Measurements from ENCODE around the gene MTHFD1L.
"Not testable (repeated sequence)": the region's sequence is repeated elsewhere in the genome, so short reads cannot be mapped to it uniquely, and the experiment has no call there.

MTHFD1L gene

DNA sequence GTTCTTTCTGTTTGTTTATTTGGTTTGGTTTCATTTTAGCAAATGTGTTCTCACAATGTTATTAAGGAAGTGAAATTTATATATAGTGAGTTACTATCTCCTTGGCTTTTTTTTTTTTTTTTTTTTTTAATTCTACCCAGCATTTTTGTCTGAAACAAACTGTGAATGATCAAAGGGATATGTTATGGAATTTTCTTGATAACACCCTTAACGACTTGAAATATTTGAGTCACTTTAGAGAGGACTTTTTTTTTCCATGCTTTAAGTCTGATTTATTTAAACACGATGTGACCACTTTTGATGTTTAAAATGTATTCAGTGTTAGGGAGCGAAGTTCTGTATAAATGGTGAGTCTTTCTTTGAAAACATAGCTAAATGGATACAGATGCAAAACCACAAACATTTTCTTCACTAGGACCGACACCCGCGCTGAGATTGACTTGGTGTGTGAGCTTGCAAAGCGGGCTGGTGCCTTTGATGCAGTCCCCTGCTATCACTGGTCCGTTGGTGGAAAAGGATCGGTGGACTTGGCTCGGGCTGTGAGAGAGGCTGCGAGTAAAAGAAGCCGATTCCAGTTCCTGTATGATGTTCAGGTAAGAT is 149.7 kb downstream of the MTHFD1L start:
- DNase-seq (ENCODE audit: low read depth) = no peak

DNA sequence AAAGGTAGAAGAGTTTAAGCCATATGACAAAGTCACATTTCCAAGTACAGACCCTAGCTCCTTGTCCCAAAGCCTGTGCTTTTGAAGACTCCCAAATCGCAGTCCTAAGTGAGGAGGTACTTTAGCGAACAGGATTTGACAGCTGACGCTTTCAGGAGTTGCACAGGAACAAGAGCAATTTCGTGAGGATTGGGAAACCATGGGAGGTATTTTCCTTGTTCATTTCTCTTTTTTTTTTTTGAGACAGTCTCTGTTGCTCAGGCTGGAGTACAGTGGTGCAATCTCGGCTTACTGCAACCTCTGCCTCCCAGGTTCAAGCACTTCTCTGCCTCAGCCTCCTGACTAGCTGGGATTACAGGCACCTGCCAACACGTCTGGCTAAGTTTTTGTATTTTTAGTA is 150.6 kb downstream of the MTHFD1L start:
- DNase-seq (ENCODE audit: low read depth) = no peak

DNA sequence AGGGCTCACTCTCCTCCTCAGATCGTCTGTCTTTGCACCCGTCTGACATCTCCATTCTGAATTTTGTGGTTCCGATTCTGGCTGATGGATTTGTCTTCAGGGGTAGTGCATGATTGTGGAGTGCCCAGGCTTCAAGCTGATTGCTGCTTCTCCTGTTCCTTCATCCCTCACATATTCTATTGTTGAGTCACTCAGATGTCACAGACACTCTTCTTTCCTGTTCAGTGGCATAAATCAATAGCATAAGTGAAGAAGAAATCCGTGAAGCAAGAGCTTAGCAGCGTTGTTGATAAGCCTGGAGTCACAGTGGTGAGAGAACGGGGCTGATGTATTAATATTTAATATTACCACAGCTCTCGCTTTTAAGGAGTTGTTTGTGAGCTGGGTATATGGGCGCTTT is 152.5 kb downstream of the MTHFD1L start:
- no peak for DNase-seq (ENCODE audit: low read depth)

DNA sequence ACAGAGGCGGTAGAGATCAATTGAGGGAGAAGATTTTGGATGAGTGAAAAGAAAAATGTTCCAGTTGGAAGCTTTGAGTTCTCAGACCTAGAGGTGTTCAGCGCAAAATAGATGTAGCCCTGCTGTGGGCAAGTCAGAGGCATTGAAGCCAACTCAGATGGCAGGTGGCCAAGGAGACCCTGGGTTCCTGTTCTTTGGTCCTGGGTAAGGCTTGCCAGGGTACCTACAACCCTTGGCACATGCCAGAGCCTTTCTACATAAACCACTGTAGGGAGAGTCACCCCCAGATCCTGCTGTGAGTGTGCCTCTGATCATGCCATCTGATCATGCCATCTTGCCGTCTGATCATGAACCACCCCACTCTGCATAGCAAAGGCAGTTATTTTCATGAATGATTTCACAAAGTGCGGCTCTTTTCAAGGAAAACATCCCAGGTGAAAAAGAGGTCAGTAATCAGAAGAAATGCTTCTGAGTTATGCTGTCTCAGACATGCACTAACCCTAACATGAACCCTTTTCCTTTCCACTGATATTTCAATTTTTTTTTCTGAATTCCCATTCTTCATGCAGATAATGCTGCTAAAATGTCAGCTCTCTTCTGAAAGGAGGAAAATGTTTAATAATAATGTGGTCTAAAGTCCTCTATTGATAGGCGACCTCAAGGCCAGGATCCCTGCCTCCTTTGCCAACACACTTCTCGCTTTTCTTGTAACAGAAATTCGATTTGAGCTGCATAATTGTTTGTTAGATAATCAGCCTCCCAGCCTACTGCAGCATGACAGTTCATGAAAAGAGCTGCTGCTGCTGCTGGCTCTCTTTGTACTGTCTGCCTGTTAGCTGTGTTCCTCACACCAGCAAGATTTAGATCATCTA is 153.6 kb downstream of the MTHFD1L start:
- DNase-seq (ENCODE audit: low read depth) = no peak

DNA sequence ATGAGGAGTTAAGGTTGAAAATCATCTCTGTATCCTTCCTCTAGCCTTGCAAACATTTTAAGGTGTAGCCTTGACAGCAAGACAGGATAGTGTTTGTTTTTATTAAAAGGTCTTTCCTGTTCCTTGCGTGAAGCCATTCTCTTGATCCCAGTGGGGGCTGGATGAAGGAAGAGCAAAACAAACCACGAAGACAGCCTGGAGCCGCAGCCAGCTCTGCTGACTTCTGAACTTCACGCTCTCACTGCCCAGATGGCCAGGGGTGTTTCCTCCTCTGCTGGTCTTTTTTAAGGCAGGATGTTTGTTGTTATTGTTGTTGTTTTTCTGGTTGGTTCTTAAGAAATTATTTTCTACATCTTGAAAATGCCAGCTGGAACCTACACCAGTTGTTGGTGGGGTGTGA is 156.4 kb downstream of the MTHFD1L start:
- no peak for DNase-seq (ENCODE audit: low read depth)

DNA sequence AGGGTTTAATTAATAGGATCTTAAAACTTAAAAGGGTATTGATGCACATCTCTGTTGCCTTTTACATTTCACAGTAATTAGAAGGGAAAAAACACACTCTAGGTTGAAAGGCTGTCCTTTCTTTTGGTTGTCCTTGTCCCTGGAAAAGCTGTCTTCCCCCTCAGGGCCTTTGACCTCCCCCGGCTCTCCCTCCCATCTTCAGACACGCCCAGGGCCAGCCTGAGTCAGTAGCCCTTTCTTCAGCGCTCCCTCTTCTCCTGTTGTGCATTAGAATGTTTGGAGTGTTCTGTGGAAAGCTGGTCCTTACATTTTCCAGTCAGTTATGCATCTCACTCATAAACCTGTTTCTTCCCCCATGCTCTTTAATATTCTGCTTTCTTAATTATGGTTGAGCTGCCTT is 157.0 kb downstream of the MTHFD1L start:
- no peak for DNase-seq (ENCODE audit: low read depth)

DNA sequence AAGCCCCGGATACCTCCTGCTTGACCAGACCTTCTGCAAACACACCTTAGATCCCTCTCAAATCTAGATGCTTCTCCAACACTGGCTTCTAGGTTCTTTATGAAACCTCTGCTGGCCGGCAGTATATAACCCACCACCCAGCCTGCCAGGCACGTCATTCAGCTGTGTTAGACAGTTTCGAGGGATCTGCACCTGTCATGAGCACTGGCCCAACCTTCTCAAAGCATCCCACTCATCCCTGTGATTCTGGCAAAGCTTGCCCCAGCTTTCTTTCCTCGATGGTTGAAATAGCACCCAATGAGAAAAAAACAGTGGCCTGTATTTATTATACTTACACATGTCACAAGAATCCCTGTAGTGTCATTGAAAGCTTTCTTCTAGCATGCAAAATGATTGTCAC is 157.8 kb downstream of the MTHFD1L start:
- no peak for DNase-seq (ENCODE audit: low read depth)

DNA sequence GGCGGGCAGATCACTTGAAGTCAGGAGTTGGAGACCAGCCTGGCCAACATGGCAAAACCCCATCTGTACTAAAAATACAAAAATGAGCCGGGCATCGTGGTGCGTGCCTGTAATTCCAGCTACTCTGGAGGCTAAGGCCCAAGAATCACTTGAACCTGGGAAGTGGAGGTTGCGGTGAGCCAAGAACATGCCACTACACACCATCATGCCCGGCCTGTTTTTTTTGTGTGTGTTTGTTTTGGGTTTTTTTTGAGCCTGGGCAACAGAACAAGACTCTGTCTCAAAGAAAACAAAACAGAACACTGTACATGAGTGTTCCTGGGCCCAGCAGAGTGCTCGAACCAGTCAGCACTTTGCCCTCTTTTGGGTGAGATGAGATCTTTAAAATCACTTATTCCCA is 159.1 kb downstream of the MTHFD1L start:
- no peak for DNase-seq (ENCODE audit: low read depth)

DNA sequence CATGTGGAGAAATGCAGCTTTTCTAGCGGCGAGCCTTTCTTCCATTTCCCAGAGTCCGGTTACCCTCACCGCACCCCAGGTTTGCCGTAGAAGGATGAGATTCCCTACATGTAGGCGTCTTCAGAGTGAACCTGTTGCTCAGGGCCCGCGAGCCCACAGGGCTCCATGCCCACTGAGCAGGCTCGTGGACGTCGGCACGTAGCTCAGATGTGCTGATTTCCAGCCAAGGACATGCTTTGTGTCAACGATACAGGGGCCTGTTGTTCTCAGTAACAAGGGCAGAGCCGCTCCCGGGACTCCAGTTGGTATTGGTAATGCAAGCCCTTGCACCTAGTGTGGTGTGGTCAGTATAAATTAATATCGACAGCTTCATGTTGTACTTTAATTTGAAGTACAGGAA is 159.6 kb downstream of the MTHFD1L start:
- DNase-seq (ENCODE audit: low read depth) = no peak

DNA sequence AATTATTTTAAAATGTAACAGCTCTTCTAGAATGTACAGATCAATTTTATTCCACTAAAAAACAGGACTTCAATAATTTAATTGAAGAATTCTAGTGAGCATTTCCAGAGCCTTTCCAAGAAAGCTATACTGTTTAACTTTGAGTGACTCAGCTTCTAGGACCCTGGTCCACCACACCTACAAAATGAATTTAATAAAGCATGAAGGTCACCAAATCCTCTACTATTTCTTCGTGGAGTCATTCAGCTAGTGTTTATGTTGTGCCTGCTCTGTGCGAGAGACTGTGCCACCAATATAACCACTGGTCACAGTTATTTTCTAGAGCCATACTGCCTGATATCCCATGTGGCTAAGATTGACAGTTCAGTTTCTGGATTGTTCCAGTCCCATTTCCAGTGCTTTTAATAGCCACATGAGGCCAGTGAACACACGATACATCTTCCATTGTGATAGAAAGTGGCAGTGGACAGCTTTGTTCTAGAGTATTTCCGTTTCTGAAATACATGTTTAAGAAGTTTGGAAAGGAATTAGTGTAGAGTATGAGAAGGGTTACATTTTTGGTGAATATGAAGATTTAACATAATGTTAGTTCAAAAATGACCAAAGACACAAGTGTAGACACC is 160.7 kb downstream of the MTHFD1L start:
- no peak for DNase-seq (ENCODE audit: low read depth)

DNA sequence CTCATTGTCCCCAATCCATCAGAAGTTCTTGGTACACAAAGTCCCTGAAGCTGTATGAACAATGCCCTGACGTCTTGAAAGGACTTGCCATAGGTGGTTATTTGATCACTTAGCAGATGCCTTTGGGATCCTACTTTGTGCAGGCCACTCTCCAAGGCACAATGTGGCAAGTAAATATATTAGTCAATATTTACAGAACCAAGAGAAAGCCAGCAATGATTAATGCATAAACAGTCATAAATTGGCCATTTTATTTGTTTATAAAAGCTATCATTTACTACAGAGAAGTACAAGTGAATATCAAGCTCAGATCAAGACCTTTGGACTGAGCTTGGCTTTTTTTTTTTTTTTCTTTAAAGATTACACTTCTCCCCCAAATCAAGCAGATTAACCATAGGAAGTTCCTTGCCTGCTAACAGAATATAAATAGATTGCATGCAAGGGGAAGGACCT is 161.8 kb downstream of the MTHFD1L start:
- no peak for DNase-seq (ENCODE audit: low read depth)

DNA sequence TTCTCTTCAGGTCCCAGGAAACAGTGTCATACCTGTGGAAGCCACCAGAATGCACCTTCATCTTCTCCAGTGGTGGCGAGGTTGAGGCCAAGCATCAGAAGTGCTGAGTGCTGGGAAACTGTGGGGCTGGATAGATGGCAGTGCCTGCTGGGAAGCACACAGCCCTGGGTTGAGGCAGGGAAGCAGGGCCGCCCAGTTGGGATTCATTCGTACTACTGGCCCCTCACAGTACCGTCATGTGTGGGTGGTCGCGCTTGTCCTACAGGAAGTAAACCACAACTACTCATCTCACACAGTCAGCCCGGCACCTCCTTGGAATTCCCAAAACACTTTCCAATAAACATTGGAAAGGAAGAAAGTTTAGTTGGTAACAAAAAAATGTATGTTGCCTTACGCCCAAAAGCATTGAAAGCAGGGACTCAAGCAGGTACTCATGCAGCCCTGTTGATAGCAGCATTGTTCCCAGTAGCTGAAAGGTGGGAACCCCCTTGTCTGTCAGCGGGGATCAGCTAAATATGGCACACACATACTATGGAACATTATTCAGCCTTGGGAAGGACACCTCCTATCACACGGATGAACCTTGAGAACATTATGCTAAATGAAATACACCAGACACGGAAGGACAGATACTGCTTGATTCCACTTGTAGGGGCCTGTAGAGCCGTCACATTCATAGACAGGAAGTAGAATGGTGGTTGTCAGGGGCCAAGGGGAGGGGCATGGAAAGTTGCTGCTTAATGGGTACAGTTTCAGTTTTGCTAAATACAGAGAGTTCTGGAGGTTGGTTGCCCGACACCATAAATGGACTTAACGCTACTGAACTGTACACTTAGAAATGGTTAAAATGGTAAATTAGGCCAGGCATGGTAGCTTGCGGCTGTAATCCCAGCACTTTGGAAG is 162.7 kb downstream of the MTHFD1L start:
- no peak for DNase-seq (ENCODE audit: low read depth)

DNA sequence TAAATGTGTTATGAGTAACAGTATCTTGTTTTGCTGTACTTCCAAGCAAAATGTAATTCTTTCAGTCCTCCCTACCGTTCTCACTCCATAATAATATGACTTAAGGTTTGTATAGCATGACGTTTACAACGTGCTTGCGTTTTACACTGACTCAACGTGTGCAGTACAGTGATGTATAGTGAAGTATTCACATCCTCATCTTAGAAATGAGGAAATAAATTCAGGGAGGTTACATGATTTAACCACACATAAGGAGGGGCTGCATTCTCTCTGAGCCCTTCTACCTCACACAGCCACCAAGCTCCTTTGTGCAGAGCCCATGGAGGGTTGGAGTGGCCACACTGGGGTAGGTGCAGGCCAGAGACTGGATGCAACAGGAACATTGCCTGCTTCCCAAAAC is 164.5 kb downstream of the MTHFD1L start:
- DNase-seq (ENCODE audit: low read depth) = no peak

DNA sequence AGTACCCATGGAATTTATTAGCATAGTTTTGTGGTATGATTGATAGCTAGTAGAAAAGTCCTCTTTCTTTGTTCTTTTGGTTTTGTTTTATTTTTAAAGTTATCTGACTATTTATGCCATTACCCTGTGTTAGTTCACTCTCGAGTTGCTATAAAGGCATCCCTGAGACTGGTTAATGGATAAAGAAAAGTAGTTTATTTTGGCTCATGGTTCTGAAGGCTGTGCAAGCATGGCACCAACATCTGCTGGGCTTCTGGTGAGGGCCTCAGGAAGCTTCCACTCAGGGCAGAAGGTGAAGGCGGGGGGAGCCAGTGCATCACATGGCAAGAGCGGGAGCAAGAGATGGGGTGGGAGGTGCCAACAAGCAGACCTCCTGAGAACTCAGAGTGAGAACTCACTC is 166.5 kb downstream of the MTHFD1L start:
- no peak for DNase-seq (ENCODE audit: low read depth)

DNA sequence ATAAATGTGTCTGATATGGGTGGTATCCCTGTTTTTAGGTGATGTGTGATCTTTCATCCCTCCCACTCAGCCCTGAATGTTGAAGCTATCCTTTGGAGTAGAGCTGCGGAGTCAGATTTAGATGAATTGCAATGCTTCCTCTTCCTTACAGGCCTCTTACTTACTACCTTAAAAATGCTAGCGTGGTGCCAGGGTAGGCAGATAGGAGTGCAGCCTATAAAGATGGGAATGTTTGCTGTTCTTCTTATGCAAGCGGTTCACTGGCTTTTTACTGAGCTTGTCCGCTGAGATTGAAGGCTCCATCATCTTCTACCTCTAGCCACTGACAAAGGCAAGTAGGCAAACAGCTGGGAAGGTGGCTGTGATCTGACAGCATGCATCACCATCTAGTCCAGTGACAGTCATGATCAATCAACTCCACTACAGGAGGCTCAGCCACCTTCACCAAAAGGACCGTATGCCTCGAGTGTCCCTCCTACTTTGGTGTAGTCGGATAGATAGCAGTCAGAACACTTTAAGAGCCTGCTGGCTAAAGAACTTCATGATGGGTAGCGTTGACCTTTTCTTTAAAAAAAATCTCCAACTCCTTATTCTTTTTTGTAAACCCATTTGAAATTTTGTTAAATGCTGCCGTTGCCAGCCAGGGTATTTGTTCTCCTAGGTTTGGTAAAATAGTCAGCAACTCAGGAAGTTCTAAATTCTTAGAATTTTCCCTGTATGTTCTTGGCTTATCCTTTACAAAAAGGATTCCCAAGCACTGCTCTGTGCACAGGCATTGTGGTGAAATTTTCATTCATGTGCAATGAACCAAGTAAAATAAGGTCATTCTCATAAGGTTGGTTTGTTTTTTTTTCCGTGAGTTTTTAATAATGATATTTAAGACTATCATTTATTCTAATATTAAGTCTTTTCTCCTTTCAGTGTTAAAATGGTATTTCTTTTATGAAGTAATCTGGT is 169.6 kb downstream of the MTHFD1L start:
- DNase-seq (ENCODE audit: low read depth) = no peak

DNA sequence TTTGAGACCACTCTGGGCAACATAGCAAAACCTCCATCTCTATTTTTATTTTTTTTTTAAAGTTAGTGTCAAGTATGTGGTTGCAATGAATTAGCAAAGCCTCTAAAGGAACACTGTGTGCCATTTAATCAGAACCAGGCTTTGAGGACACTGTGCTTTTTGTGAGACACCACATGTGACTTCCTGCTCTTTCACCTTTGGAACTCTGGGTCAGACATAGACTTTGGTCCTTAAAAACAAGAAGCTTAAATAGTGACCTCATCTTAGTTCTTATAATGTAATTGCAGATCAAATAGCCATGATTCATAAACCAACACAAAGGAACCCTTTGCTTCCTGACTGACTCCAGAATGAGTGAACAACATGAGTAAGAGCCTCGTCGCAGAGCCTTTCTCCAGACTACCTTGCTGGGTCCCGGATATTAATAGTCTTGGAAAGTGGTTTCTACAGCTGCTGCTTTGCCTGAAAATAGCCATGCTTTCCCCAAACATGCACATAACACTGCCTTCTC is 170.8 kb downstream of the MTHFD1L start:
- DNase-seq (ENCODE audit: low read depth) = not testable (repeated sequence)

DNA sequence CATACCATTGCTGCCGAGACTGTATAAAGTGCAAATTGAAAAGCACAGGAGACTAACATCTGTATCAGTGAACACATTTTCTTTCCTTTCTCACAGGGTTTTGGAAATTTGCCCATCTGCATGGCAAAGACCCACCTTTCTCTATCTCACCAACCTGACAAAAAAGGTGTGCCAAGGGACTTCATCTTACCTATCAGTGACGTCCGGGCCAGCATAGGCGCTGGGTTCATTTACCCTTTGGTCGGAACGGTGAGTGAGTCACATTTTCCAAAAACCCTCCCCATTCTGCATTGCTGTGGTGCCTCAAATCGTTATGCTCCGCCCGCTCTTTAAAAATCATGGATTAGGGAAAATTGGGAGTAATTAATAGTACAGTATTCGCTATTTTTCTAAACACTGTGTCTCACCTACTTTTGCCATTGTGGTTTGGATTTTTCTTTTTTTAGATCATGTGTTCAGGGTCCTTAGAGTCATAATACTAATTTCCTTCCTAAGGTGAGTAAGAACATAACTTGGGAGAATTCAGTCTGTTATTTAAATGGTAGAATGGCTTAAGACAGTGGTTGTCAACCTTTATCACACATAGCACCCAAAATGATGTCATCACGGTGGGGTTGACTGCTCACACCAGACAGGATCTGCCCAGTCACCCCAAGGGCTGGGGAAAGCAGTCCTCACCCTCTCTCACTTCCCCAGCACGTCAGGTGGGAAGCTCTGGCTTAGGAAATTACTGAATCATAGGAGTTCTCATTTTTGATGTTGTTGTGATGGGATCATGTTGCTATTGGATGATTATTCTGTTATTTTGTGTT is 171.6 kb downstream of the MTHFD1L start:
- no peak for DNase-seq (ENCODE audit: low read depth)

DNA sequence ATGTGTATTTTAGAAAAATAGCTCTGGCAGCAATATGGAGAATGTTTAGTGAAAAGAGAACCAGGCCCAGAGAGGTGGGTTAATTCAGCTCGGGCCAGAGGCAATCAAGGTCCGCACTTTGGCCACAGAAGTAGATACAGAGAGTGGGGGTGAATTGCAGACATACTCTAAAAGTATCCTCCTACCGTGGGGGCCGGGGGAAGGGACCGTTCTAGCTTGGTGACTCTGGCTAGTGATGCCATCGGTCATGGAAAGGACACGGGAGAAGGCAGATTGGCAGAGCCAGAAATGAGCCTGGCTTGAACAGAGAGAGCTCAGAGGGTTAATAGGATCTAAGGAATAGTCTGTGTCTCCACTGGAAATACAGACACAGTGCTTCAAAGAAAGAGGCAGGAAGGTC is 173.1 kb downstream of the MTHFD1L start:
- DNase-seq (ENCODE audit: low read depth) = no peak

DNA sequence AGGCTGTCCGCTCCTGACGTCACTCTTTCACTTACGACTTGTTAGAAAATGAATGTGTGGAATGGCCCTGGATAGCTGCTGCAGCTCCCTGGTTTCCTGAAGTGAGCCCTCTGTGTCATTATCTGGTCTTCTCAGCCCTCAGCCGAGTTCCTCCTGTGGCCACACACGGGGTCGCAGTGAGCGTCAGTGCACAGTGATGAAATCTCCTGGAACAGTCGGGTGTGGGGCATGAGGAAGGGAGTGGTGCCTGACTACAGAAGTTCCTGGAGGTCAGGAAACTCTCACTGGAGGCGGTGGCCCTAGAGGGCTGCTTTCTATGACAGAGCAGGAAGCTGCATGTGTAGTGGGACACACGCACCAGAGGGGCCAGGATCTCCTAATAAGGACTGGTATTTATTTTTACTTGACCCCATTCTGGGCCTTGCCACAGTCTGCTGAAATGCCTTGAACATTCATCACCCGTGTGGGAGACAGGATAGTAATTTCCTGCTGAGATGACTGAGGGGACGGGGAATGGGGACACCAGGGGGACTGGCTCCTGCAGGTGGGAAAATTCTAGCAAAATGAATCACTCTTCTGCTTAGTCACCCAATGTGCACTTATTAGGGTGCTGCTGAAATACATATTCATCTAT is 175.5 kb downstream of the MTHFD1L start:
- not testable (repeated sequence) for DNase-seq (ENCODE audit: low read depth)
